ENCODE results near the gene PLCXD1. TPM values are rescaled to one million over a fixed set of nuclear protein-coding genes. Genes with fewer than 3 reads are reported as not detected.
A peak's percentile ranks its signal among the peaks of the same experiment; 100 is the strongest.

Gene PLCXD1
- total RNA-seq, 1 donor from 2014 or later = 3.0 TPM

DNA sequence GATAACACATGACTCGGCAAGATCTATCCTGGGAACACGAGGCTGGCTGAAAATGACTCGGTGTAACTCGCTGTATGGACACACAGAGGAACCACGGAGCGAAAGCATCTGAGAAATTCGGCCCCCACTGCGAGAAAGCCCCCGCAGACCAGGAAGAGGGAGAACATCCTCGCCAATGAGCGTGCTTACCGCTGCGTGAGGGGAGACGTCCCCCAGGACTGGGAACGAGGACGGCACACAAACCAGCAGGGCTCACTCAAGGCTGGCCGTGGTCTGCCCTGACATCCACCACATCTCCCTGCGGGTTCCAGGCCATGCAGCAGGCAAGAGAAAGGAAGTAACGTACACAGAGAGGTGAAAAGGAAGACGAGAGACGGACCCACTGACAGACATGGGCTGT lies 55.0 kb downstream of the PLCXD1 start:
- no peak for DNase-seq (ENCODE audit: low spot score in 2 of 2)
- H3K4me3 ChIP-seq = no peak overlapping the region
- peaks cover 0 to 28% of the 10 kb centered on the region in 2 donors for H3K36me3 ChIP-seq
- TF ChIP-seq CTCF (IDR thresholded peaks at IDR 0.05) = no peak
- no peaks in the 10 kb centered on the region for H3K9me3 ChIP-seq
- intact Hi-C loops (cut with DNase I) = no loop called here
- no peaks in the 10 kb centered on the region for H3K4me1 ChIP-seq
- peaks cover 3% of the 10 kb centered on the region for H3K27me3 ChIP-seq
- no peak overlapping the region for H3K27ac ChIP-seq

DNA sequence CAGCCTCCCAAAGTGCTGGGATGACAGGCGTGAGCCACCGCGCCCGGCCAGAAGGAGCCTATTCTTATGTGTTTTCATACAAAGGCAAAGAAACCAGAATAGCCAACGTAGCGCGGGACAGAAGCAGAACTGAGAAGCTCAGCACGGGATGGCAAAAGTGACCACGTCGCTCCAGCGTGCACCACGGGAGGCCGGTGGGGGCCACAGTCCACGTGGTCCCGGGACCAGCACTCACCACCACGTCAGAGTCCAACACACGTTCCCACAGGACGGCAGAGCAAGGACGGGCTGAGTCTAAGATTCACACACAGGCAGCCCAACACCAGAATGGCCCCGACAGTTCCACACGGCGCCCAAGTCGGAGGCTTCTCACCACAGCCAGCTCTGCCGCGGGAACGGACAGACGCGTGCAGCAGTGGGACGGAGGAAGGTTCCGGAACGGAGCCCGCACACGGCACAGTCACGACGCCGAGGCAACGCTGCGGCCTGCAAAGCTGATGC lies 56.2 kb downstream of the PLCXD1 start:
- TF ChIP-seq CTCF (IDR thresholded peaks at IDR 0.05) = no peak
- Histone ChIP-seq H3K27ac (no peak overlapping the region), H3K36me3 (peaks cover 0 to 28% of the 10 kb centered on the region in 2 donors), H3K27me3 (no peaks in the 10 kb centered on the region), H3K9me3 (no peaks in the 10 kb centered on the region), H3K4me3 (no peak overlapping the region), H3K4me1 (no peaks in the 10 kb centered on the region)
- DNase-seq (ENCODE audit: low spot score in 2 of 2) = no peak
- intact Hi-C loops (cut with DNase I) = no loop called here

- Histone ChIP-seq H3K4me1 (no peaks in the 10 kb centered on the region), H3K4me3 (no peak overlapping the region), H3K27me3 (no peaks in the 10 kb centered on the region), H3K36me3 (peaks cover 0 to 27% of the 10 kb centered on the region in 2 donors), H3K27ac (no peak overlapping the region), H3K9me3 (no peaks in the 10 kb centered on the region)
- TF ChIP-seq CTCF (IDR thresholded peaks at IDR 0.05) = no peak
- intact Hi-C loops (cut with DNase I) = no loop called here
- no peak for DNase-seq (ENCODE audit: low spot score in 2 of 2)
Measured at GRCh38 chrX:338281-338835, 57.2 kb downstream of the PLCXD1 start.

GRCh38 chrX:338836-339400 lies 57.7 kb downstream of the PLCXD1 start:
- DNase-seq (ENCODE audit: low spot score in 2 of 2) = no peak
- Histone ChIP-seq H3K4me1 (no peaks in the 10 kb centered on the region), H3K27ac (no peak overlapping the region), H3K36me3 (peaks cover 0 to 22% of the 10 kb centered on the region in 2 donors), H3K9me3 (no peaks in the 10 kb centered on the region), H3K27me3 (no peaks in the 10 kb centered on the region), H3K4me3 (no peak overlapping the region)
- intact Hi-C loops (cut with DNase I) = no loop called here
- TF ChIP-seq CTCF (IDR thresholded peaks at IDR 0.05) = no peak

GRCh38 chrX:340121-340520 lies 58.9 kb downstream of the PLCXD1 start:
- no peaks in the 10 kb centered on the region for H3K9me3 ChIP-seq
- peaks cover 0 to 24% of the 10 kb centered on the region in 2 donors for H3K36me3 ChIP-seq
- peak in 1 of 2 donors; percentile 47 for DNase-seq (ENCODE audit: low spot score in 2 of 2)
- H3K4me1 ChIP-seq = no peaks in the 10 kb centered on the region
- H3K27ac ChIP-seq = no peak overlapping the region
- no peak for TF ChIP-seq CTCF (IDR thresholded peaks at IDR 0.05)
- intact Hi-C loops (cut with DNase I) = no loop called here
- no peaks in the 10 kb centered on the region for H3K27me3 ChIP-seq
- no peak overlapping the region for H3K4me3 ChIP-seq

Data from ascending aorta (tissue), 2 donors.